ENCODE measurements around the gene DENND6B.
"Not testable (repeated sequence)": the region's sequence is repeated elsewhere in the genome, so short reads cannot be mapped to it uniquely, and the experiment has no call there.

The DENND6B gene, protein sequence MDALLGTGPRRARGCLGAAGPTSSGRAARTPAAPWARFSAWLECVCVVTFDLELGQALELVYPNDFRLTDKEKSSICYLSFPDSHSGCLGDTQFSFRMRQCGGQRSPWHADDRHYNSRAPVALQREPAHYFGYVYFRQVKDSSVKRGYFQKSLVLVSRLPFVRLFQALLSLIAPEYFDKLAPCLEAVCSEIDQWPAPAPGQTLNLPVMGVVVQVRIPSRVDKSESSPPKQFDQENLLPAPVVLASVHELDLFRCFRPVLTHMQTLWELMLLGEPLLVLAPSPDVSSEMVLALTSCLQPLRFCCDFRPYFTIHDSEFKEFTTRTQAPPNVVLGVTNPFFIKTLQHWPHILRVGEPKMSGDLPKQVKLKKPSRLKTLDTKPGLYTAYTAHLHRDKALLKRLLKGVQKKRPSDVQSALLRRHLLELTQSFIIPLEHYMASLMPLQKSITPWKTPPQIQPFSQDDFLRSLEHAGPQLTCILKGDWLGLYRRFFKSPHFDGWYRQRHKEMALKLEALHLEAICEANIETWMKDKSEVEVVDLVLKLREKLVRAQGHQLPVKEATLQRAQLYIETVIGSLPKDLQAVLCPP

DNA sequence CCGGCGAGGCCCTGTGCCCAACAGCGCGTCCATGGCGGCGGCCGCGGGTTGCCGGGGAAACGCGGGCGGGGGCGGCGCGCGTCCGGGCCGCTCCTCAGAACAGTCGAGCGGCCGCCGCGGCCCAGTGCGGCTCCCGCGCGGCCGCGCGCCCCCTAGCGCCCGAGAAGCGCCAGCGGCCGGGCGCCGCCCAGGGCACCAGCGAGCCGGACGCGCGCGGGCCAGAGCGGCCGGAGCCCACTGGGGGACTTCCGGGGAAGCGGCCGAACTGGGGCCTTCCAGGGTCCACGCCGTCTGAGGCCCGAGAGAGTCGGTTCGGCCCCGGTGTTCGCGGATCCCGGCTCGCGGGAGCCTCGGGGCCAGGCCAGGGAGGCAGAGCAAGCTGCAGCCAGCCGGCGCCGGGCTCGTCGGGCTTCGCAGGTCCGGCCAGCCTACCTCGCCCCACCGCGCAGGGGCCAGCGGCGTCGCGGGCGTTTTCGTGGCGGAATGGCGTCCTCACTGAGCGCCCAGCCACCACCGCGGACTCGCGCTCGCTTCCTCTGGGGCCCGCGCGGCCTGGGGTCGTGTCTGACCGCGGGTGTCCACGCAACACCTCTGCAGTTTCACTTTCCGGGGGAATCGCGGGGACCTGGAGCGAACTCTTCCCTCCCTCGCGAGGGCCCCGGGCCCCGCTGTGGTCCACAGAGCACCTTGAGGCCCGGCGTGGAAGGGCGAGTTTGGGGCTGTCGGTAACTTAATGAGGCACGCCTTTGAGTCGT is at the start of gene DENND6B:
Gene DENND6B (minus strand): TSS at position 57 of the 755 bp plus-strand sequence. CDS start 24 bp downstream, at position 33.
- Histone ChIP-seq H3K9me3 (ENCODE audit: control insufficient read depth, low read length) (no peaks in the 10 kb centered on the region), H3K4me3 (ENCODE audit: low read length) (peak within 1 kb of the TSS; percentile 84), H3K36me3 (ENCODE audit: control insufficient read depth, insufficient read depth, low read length, severe bottlenecking) (no peaks in the 10 kb centered on the region), H3K4me1 (ENCODE audit: control insufficient read depth, insufficient read depth, low read length) (peaks cover 12% of the 10 kb centered on the region), H3K27me3 (replicated peaks; ENCODE audit: control insufficient read depth, insufficient read depth, low read length) (no peaks in the 10 kb centered on the region), H3K9ac (ENCODE audit: low read length) (peak within 1 kb of the TSS; percentile 98)
- peak; percentile 95 for DNase-seq (ENCODE audit: low read depth)

- H3K36me3 ChIP-seq (ENCODE audit: control insufficient read depth, insufficient read depth, low read length, severe bottlenecking), result peaks cover 60% of the 10 kb centered on the region
- DNase-seq (ENCODE audit: low read depth), result no peak
- H3K27me3 ChIP-seq (replicated peaks; ENCODE audit: control insufficient read depth, insufficient read depth, low read length), result no peaks in the 10 kb centered on the region
- no peak overlapping the region for H3K4me3 ChIP-seq (ENCODE audit: low read length)
- H3K9me3 ChIP-seq (ENCODE audit: control insufficient read depth, low read length), result no peaks in the 10 kb centered on the region
- H3K4me1 ChIP-seq (ENCODE audit: control insufficient read depth, insufficient read depth, low read length), result no peaks in the 10 kb centered on the region
- no peak overlapping the region for H3K9ac ChIP-seq (ENCODE audit: low read length)
Measured at GRCh38 chr22:50376085-50376651, 49.4 kb upstream of the DENND6B start.

- Histone ChIP-seq H3K9me3 (ENCODE audit: control insufficient read depth, low read length) (no peaks in the 10 kb centered on the region), H3K4me3 (ENCODE audit: low read length) (no peak overlapping the region), H3K36me3 (ENCODE audit: control insufficient read depth, insufficient read depth, low read length, severe bottlenecking) (peaks cover 48% of the 10 kb centered on the region), H3K9ac (ENCODE audit: low read length) (no peak overlapping the region), H3K4me1 (ENCODE audit: control insufficient read depth, insufficient read depth, low read length) (peaks cover 12% of the 10 kb centered on the region), H3K27me3 (replicated peaks; ENCODE audit: control insufficient read depth, insufficient read depth, low read length) (no peaks in the 10 kb centered on the region)
- DNase-seq (ENCODE audit: low read depth), result no peak
Measured at GRCh38 chr22:50371101-50371648, 44.4 kb upstream of the DENND6B start.

GRCh38 chr22:50367778-50368500 is 41.1 kb upstream of the DENND6B start:
- DNase-seq (ENCODE audit: low read depth), result no peak
- no peaks in the 10 kb centered on the region for H3K27me3 ChIP-seq (replicated peaks; ENCODE audit: control insufficient read depth, insufficient read depth, low read length)
- H3K4me1 ChIP-seq (ENCODE audit: control insufficient read depth, insufficient read depth, low read length), result peaks cover 18% of the 10 kb centered on the region
- no peaks in the 10 kb centered on the region for H3K9me3 ChIP-seq (ENCODE audit: control insufficient read depth, low read length)
- no peak overlapping the region for H3K4me3 ChIP-seq (ENCODE audit: low read length)
- no peak overlapping the region for H3K9ac ChIP-seq (ENCODE audit: low read length)
- peaks cover 22% of the 10 kb centered on the region for H3K36me3 ChIP-seq (ENCODE audit: control insufficient read depth, insufficient read depth, low read length, severe bottlenecking)

- peaks cover 18% of the 10 kb centered on the region for H3K4me1 ChIP-seq (ENCODE audit: control insufficient read depth, insufficient read depth, low read length)
Measured at GRCh38 chr22:50363803-50364194, 37.0 kb upstream of the DENND6B start.

GRCh38 chr22:50363166-50363802 is 36.5 kb upstream of the DENND6B start:
- H3K4me1 ChIP-seq (ENCODE audit: control insufficient read depth, insufficient read depth, low read length), result peaks cover 18% of the 10 kb centered on the region
- H3K27me3 ChIP-seq (replicated peaks; ENCODE audit: control insufficient read depth, insufficient read depth, low read length), result no peaks in the 10 kb centered on the region
- H3K36me3 ChIP-seq (ENCODE audit: control insufficient read depth, insufficient read depth, low read length, severe bottlenecking), result peaks cover 20% of the 10 kb centered on the region
- no peak for DNase-seq (ENCODE audit: low read depth)
- no peak overlapping the region for H3K9ac ChIP-seq (ENCODE audit: low read length)
- no peaks in the 10 kb centered on the region for H3K9me3 ChIP-seq (ENCODE audit: control insufficient read depth, low read length)
- H3K4me3 ChIP-seq (ENCODE audit: low read length), result no peak overlapping the region

More at GRCh38 chr22:50363803-50364194, 37.0 kb upstream of the DENND6B start:
- peaks cover 23% of the 10 kb centered on the region for H3K36me3 ChIP-seq (ENCODE audit: control insufficient read depth, insufficient read depth, low read length, severe bottlenecking)
- not testable (repeated sequence) for H3K9me3 ChIP-seq (ENCODE audit: control insufficient read depth, low read length); H3K9ac ChIP-seq (ENCODE audit: low read length); DNase-seq (ENCODE audit: low read depth); H3K27me3 ChIP-seq (replicated peaks; ENCODE audit: control insufficient read depth, insufficient read depth, low read length); H3K4me3 ChIP-seq (ENCODE audit: low read length)

DNA sequence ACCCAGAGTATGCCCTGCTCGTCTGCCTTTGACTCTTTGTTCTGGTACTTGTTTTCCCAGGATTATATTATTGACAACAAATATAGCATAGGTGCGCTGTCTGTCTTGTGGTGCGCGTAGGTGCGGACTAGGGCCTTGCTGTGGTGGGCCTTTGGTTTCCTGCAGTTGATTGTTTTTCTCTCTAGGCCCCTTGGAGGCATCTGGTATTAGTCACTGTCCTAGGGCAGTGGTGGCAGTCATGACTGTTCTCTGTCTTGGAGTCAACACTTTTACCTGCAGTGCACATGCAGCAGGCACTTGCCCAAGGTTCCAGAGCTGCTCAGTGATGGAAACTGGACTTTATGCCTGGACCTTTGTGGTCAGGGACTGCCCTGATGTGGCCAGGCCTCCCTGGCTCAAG is 34.9 kb upstream of the DENND6B start:
- no peaks in the 10 kb centered on the region for H3K27me3 ChIP-seq (replicated peaks; ENCODE audit: control insufficient read depth, insufficient read depth, low read length)
- H3K36me3 ChIP-seq (ENCODE audit: control insufficient read depth, insufficient read depth, low read length, severe bottlenecking), result peaks cover 15% of the 10 kb centered on the region
- no peak overlapping the region for H3K9ac ChIP-seq (ENCODE audit: low read length)
- no peak overlapping the region for H3K4me3 ChIP-seq (ENCODE audit: low read length)
- H3K9me3 ChIP-seq (ENCODE audit: control insufficient read depth, low read length), result no peaks in the 10 kb centered on the region
- peaks cover 11% of the 10 kb centered on the region for H3K4me1 ChIP-seq (ENCODE audit: control insufficient read depth, insufficient read depth, low read length)
- no peak for DNase-seq (ENCODE audit: low read depth)

- Histone ChIP-seq H3K9ac (ENCODE audit: low read length) (no peak overlapping the region), H3K36me3 (ENCODE audit: control insufficient read depth, insufficient read depth, low read length, severe bottlenecking) (peaks cover 15% of the 10 kb centered on the region), H3K27me3 (replicated peaks; ENCODE audit: control insufficient read depth, insufficient read depth, low read length) (no peaks in the 10 kb centered on the region), H3K9me3 (ENCODE audit: control insufficient read depth, low read length) (no peaks in the 10 kb centered on the region), H3K4me3 (ENCODE audit: low read length) (no peak overlapping the region), H3K4me1 (ENCODE audit: control insufficient read depth, insufficient read depth, low read length) (peaks cover 6% of the 10 kb centered on the region)
- DNase-seq (ENCODE audit: low read depth), result no peak
Measured at GRCh38 chr22:50361222-50361621, 34.4 kb upstream of the DENND6B start.

DNA sequence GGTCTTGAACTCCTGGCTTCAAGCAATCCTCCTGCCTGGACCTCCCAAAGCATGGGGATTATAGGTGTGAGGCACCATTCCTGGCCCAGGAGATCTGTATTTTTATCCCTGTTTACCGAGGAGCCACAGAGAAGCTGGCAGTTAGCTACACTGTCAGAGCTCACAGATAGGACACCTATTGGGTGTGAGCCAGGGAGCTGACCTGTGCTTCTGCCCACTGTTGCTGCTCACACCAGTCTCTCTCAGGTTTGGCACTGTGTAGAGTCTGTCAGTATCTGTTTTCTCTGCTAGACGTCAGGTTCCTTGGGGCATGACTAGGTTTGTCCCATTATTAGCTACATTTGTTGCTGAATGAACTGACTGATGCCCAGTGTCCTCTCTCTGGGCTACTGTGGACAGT is 33.8 kb upstream of the DENND6B start:
- Histone ChIP-seq H3K27me3 (replicated peaks; ENCODE audit: control insufficient read depth, insufficient read depth, low read length) (no peaks in the 10 kb centered on the region), H3K36me3 (ENCODE audit: control insufficient read depth, insufficient read depth, low read length, severe bottlenecking) (peaks cover 15% of the 10 kb centered on the region), H3K4me1 (ENCODE audit: control insufficient read depth, insufficient read depth, low read length) (no peaks in the 10 kb centered on the region), H3K4me3 (ENCODE audit: low read length) (no peak overlapping the region), H3K9me3 (ENCODE audit: control insufficient read depth, low read length) (no peaks in the 10 kb centered on the region), H3K9ac (ENCODE audit: low read length) (no peak overlapping the region)
- no peak for DNase-seq (ENCODE audit: low read depth)

DNA sequence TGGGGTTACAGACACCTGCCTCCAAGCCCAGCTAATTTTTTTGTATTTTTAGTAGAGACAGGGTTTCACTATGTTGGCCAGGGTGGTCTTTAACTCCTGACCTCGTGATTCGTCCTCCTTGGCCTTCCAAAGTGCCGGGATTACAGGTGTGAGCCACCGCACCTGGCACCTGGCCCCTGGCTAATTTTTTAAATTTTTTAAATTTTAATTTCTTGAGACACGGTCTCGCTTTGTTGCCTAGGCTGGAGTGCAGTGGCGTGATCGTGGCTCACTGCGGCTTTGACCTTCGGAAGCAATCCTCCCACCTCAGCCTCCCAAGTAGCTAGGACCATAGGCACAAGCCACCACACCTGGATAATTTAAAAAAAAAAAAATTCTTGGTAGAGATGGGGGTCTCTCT is 30.9 kb upstream of the DENND6B start:
- H3K4me1 ChIP-seq (ENCODE audit: control insufficient read depth, insufficient read depth, low read length), result no peaks in the 10 kb centered on the region
- no peak overlapping the region for H3K9ac ChIP-seq (ENCODE audit: low read length)
- DNase-seq (ENCODE audit: low read depth), result no peak
- peaks cover 20% of the 10 kb centered on the region for H3K36me3 ChIP-seq (ENCODE audit: control insufficient read depth, insufficient read depth, low read length, severe bottlenecking)
- H3K9me3 ChIP-seq (ENCODE audit: control insufficient read depth, low read length), result no peaks in the 10 kb centered on the region
- no peak overlapping the region for H3K4me3 ChIP-seq (ENCODE audit: low read length)
- no peaks in the 10 kb centered on the region for H3K27me3 ChIP-seq (replicated peaks; ENCODE audit: control insufficient read depth, insufficient read depth, low read length)

All from adipocyte (in vitro differentiated cells).